ENCODE measurements around the gene BID. TPM values are rescaled to one million over a fixed set of nuclear protein-coding genes. Genes with fewer than 3 reads are reported as not detected.

The BID gene
- 36.6 and 37.1 TPM in 2 replicates for total RNA-seq (2013; cell fraction: nucleolus; rRNA removed)
- total RNA-seq (2014; rRNA removed), result 166 and 179 TPM in 2 replicates
- total RNA-seq (2014; rRNA removed; fragmentation: Illumina TruSeq; extraction: Trizol), result 56.4 and 65.9 TPM in 2 replicates
- total RNA-seq (2021), result 126 and 131 TPM in 2 replicates
- 51.7 TPM for polyA plus RNA-seq (2011; ENCODE audit: low read depth)
- 79.3 and 145 TPM in 2 replicates for polyA plus RNA-seq (2011; rRNA removed)
- polyA plus RNA-seq (2011; cell fraction: cytosol; rRNA removed), result 332 and 398 TPM in 2 replicates
- 195 and 197 TPM in 2 replicates for polyA plus RNA-seq (2011; cell fraction: nucleus; rRNA removed)
- 71.3 and 110 TPM in 2 replicates for polyA plus RNA-seq (2012)
- polyA plus RNA-seq (2014; fragmentation: Illumina TruSeq; extraction: Trizol), result 30.8 and 38.9 TPM in 2 replicates
- 10 to 100 TPM in 1 of 2 experiments, 1 to 10 TPM in 1; 7.9 to 16.9 TPM for polyA plus RNA-seq (2014; fragmentation: Nextera tagmentation; extraction: Ambion mirVana)
- 241 and 247 TPM in 2 replicates for polyA plus RNA-seq (2014; rRNA removed)
- 100 to 1,000 TPM; 186 to 203 TPM for polyA plus RNA-seq (2016; fragmentation: Nextera tagmentation; extraction: Ambion mirVana)
- 35.4 and 90.0 TPM in 2 replicates for polyA minus RNA-seq (2011; rRNA and poly(A)+ RNA removed)
- polyA minus RNA-seq (2011; cell fraction: cytosol; rRNA and poly(A)+ RNA removed), result 31.7 and 32.0 TPM in 2 replicates
- polyA minus RNA-seq (2011; cell fraction: nucleus; rRNA and poly(A)+ RNA removed), result 8.3 and 16.3 TPM in 2 replicates
- percentile 73 among the genes with signal in this experiment for Bru-seq, nascent RNA
- BruChase-seq, experiment 1, labeled RNA remaining after a 6-hour chase, result percentile 77 among the genes with signal in this experiment
- percentile 78 among the genes with signal in this experiment for BruChase-seq, experiment 2, labeled RNA remaining after a 2-hour chase
- long read RNA-seq, experiment 1, transcript BID-203 (4 exons, 1,879 nt), result minor isoform, 9 of 137 reads
- long read RNA-seq, experiment 1, transcript BID-215 (6 exons, 2,199 nt), result major isoform, 114 of 137 reads
- long read RNA-seq, experiment 1, partial matches to known transcripts, result 1 of 137 reads
- long read RNA-seq, experiment 1, other reads (novel, unspliced or antisense), result 9 of 137 reads
- long read RNA-seq, experiment 2, transcript BID-215 (6 exons, 2,199 nt), result major isoform, 334 of 417 reads
- long read RNA-seq, experiment 2, transcript BID-203 (4 exons, 1,879 nt), result minor isoform, 23 of 417 reads
- long read RNA-seq, experiment 2, transcript BID-201 (6 exons, 2,495 nt), result minor isoform, 12 of 417 reads
- long read RNA-seq, experiment 2, transcript BID-204 (5 exons, 2,129 nt), result minor isoform, 19 of 417 reads
- long read RNA-seq, experiment 2, partial matches to known transcripts, result 10 of 417 reads
- long read RNA-seq, experiment 2, other reads (novel, unspliced or antisense), result 13 of 417 reads

- Histone ChIP-seq H3K79me2 (ENCODE audit: control insufficient read depth, insufficient read depth, low read length) (peaks cover 65% of the 10 kb centered on the region), H4K20me1 (ENCODE audit: control insufficient read depth, insufficient read depth) (peaks cover 12% of the 10 kb centered on the region; the same call in 1 of the 2 replicates), H3K9ac (ENCODE audit: control insufficient read depth, insufficient read depth, low read length) (peak within 1 kb of the TSS; percentile 84), H3K27me3 (replicated peaks in 1 of 2; ENCODE audit: control insufficient read depth in 2 of 2, insufficient read depth in 2 of 2, low read length in 1 of 2) (no peaks in the 10 kb centered on the region), H2AFZ (ENCODE audit: control insufficient read depth, low read depth, low read length) (no peak within 1 kb of the TSS), H3K36me3 (ENCODE audit: control insufficient read depth in 2 of 2, insufficient read depth in 2 of 2, low read length in 1 of 2) (peaks cover 0 to 6% of the 10 kb centered on the region in 2 experiments; a peak in 1 of 4 replicates), H3K4me3 (peak within 1 kb of the TSS; percentile 83), H3K27ac (ENCODE audit: control insufficient read depth, insufficient read depth) (peak within 1 kb of the TSS; percentile 69), H3K9me3 (replicated peaks; ENCODE audit: control insufficient read depth, insufficient read depth, low read length) (no peaks in the 10 kb centered on the region), H3K4me2 (ENCODE audit: control insufficient read depth, insufficient read depth) (peak within 1 kb of the TSS; percentile 70), H3K4me1 (ENCODE audit: control insufficient read depth, insufficient read depth, low read length) (peaks cover 46% of the 10 kb centered on the region)
- ChIA-PET CTCF (interaction anchor here (1.2 to 5.1 kb wide), 6 partner anchors 11 to 302 kb away, joined by 3 to 47 read pairs (median 14); no protein-coding TSS in a partner anchor), RAD21 (ENCODE audit: unreplicated experiment) (interaction anchor here (0.7 to 6.1 kb wide), 7 partner anchors 6 to 302 kb away, joined by 3 to 29 read pairs (median 20); no protein-coding TSS in a partner anchor), POLR2A (interaction anchor here (1.0 to 3.6 kb wide), 2 partner anchors 22 to 25 kb away, joined by 6 to 32 read pairs; no protein-coding TSS in a partner anchor), SMC1A (ENCODE audit: uncharacterized antibody, unreplicated experiment) (interaction anchor here (1.1 to 1.4 kb wide), 2 partner anchors 9 to 25 kb away, joined by 3 read pairs; no protein-coding TSS in a partner anchor)
- no TSS peak for BruUV-seq (replicated peaks)
- in situ Hi-C loops (cut with MboI) (no loop called here), intact Hi-C loops (cut with micrococcal nuclease; ENCODE audit: unreplicated experiment) (loop anchor here (10.0 kb wide), 1 partner anchor 220 kb away; no protein-coding TSS in a partner anchor)
- no peak for FAIRE-seq
- 0% methylated on average over 18 of the region's 64 CpGs for WGBS (ENCODE audit: insufficient coverage, insufficient replicate concordance, low lambda C conversion rate, missing lambda C conversion rate)
- ATAC-seq, result peak; percentile 20
- DNase-seq (ENCODE audit: low read depth, low spot score), result no peak
- TF ChIP-seq GATAD2B (conservative IDR thresholded peaks at IDR 0.05; ENCODE audit: low read depth) (peak; percentile 88), CREB1 (IDR thresholded peaks at IDR 0.05; ENCODE audit: low read depth) (no peak), PAX5 (IDR thresholded peaks at IDR 0.05; ENCODE audit: borderline replicate concordance, low read depth, low read length) (peak; percentile 82), MYC (IDR thresholded peaks at IDR 0.05; ENCODE audit: insufficient read depth, insufficient read length, insufficient replicate concordance, low read length, severe bottlenecking) (peak; percentile 40), BACH1 (IDR thresholded peaks at IDR 0.05; ENCODE audit: borderline replicate concordance) (peak; percentile 44; the same call in 1 of the 2 replicates), BHLHE40 (IDR thresholded peaks at IDR 0.05; ENCODE audit: borderline replicate concordance in 1 of 2, low read depth in 2 of 2, low read length in 1 of 2) (peak in 1 of 2 experiments; percentile 60; a peak in 2 of 4 replicates), POLR2AphosphoS2 (IDR thresholded peaks at IDR 0.05; ENCODE audit: low read depth, low read length) (no peak), TCF3 (IDR thresholded peaks at IDR 0.05; ENCODE audit: borderline replicate concordance, insufficient read depth, low read depth, low read length) (no peak), LARP7 (IDR thresholded peaks at IDR 0.05) (peak; percentile 83), EED (IDR thresholded peaks at IDR 0.05; ENCODE audit: low read depth) (no peak), POLR2A (IDR thresholded peaks at IDR 0.05; ENCODE audit: low read depth, low read length) (peak; percentile 68; the same call in 1 of the 2 replicates), SMARCA5 (IDR thresholded peaks at IDR 0.05) (peak; percentile 17; the same call in 1 of the 2 replicates), ZNF687 (IDR thresholded peaks at IDR 0.05) (0 out of 2 replicates have a peak, but pooled peaks have one; percentile 49), SPI1 (IDR thresholded peaks at IDR 0.05; ENCODE audit: borderline replicate concordance, insufficient read depth, low read depth, low read length) (0 out of 2 replicates have a peak, but pooled peaks have one; percentile 37)
Observed at GRCh38 chr22:17774206-17774925, at the start of gene BID. BID (minus strand) TSS chr22:17774469; CDS start chr22:17750116, 24,353 bp downstream.

Data from GM12878 (cell line).